Caco-2 (cell line): ENCODE measurements around the gene NPL. TPM values are rescaled to one million over a fixed set of nuclear protein-coding genes. Genes with fewer than 3 reads are reported as not detected.

Experiments used
- BruUV-seq: library from RNA; stranded (reverse); fragments of 400-500 nt; replicated peaks from 2 replicates; lab custom pipeline; 2021; lab: Mats Ljungman, UMichigan
- CTCF ChIA-PET: fragments of 300-600 bp; sonication (Branson Sonifier 250); formaldehyde crosslinking; loops from one replicate; lab custom pipeline; 2022; ENCODE audit warnings: antibody characterized with exemption; lab: Charles Lee
- POLR2A ChIA-PET: fragments of 300-600 bp; sonication (Branson Sonifier 250); formaldehyde crosslinking; loops from one replicate; lab custom pipeline; 2022; ENCODE audit warnings: antibody characterized with exemption; lab: Charles Lee
- DNase-seq, 2 experiments: peaks; one replicate each; pipeline versions ENCODE4 v3.0.0 to v3.0.0-alpha.2; 2020 to 2022
- H3K27me3 ChIP-seq: replicated peaks from 2 replicates; pipeline ENCODE4 v1.6.0; 2011; ENCODE audit warnings: low read length; ENCODE audit not compliant: control insufficient read depth, insufficient read depth
- H3K36me3 ChIP-seq: 2 replicates; pipeline ENCODE4 v1.5.1; 2011; ENCODE audit warnings: low read length; ENCODE audit not compliant: control insufficient read depth, insufficient read depth
- H3K4me1 ChIP-seq: fragments of 250-450 bp; sonication (Bioruptor Pico); 2 replicates; pipeline ENCODE4 v1.5.1; 2020; ENCODE audit warnings: mild to moderate bottlenecking
- H3K4me3 ChIP-seq: 2 replicates; pipeline ENCODE4 v1.5.1; 2011; ENCODE audit warnings: low read depth, mild to moderate bottlenecking, control low read depth, low read length
- H3K9me3 ChIP-seq: fragments of 250-450 bp; sonication (Bioruptor Pico); 2 replicates; pipeline ENCODE4 v1.5.1; 2020; ENCODE audit warnings: mild to moderate bottlenecking, moderate library complexity
- H3K27ac Mint-ChIP-seq: one replicate; pipeline ENCODE4 v1.8.0; 2022; ENCODE audit warnings: mixed read lengths; ENCODE audit not compliant: unreplicated experiment
- H3K27me3 Mint-ChIP-seq: one replicate; pipeline ENCODE4 v1.8.0; 2022; ENCODE audit warnings: mixed read lengths; ENCODE audit not compliant: insufficient read depth, unreplicated experiment
- H3K36me3 Mint-ChIP-seq: one replicate; pipeline ENCODE4 v1.8.0; 2022; ENCODE audit warnings: mild to moderate bottlenecking, mixed read lengths; ENCODE audit not compliant: insufficient read depth, unreplicated experiment
- H3K4me1 Mint-ChIP-seq: one replicate; pipeline ENCODE4 v1.8.0; 2022; ENCODE audit warnings: low read depth, mixed read lengths; ENCODE audit not compliant: unreplicated experiment
- H3K4me3 Mint-ChIP-seq: one replicate; pipeline ENCODE4 v1.8.0; 2022; ENCODE audit warnings: mild to moderate bottlenecking, moderate library complexity, mixed read lengths; ENCODE audit not compliant: unreplicated experiment
- H3K9me3 Mint-ChIP-seq: one replicate; pipeline ENCODE4 v1.8.0; 2022; ENCODE audit warnings: mixed read lengths; ENCODE audit not compliant: unreplicated experiment
- CTCF ChIP-seq, 2 experiments: fragments of 200-600 bp in 1 of 2; IDR thresholded peaks; 1 replicate in 1 of 2; 2 replicates in 1 of 2; pipeline versions ENCODE4 v1.5.1 to v1.8.0; 2011 to 2022; ENCODE audit warnings: antibody characterized with exemption in 1 of 2, control low read depth in 1 of 2, inconsistent platforms in 1 of 2, low read depth in 1 of 2, low read length in 1 of 2, mild to moderate bottlenecking in 1 of 2, moderate library complexity in 1 of 2; ENCODE audit not compliant: insufficient read depth in 1 of 2, severe bottlenecking in 1 of 2, unreplicated experiment in 1 of 2
- intact Hi-C: fragments of 100-400 bp; cut with micrococcal nuclease; formaldehyde crosslinking; loops from one replicate; pipeline ENCODE4 v1.10.0; 2022; ENCODE audit not compliant: unreplicated experiment
- total RNA-seq: library from RNA; stranded (reverse); gene quantifications from 2 replicates; pipeline ENCODE4 v1.2.3, GENCODE V29; 2022

NPL gene
- total RNA-seq, 1 experiment from 2014 or later, result 4.8 TPM

- Histone ChIP-seq H3K27me3 (no peaks in the 10 kb centered on the region; the same call in 1 of the 2 replicates), H3K4me3 (no peak overlapping the region), H3K9me3 (no peaks in the 10 kb centered on the region), H3K4me1 (0 out of 2 replicates have a peak, but pooled peaks cover 2% of the 10 kb centered on the region), H3K36me3 (no peaks in the 10 kb centered on the region)
- BruUV-seq, result no TSS peak
- intact Hi-C loops, result no loop called here
- POLR2A ChIA-PET, result no interaction called here
- H3K27me3 Mint-ChIP-seq, result peaks cover 7% of the 10 kb centered on the region
- no peak for TF ChIP-seq CTCF (IDR thresholded peaks at IDR 0.05; ENCODE audit: insufficient read depth in 1 of 2, low read depth in 1 of 2, low read length in 1 of 2, severe bottlenecking in 1 of 2, unreplicated experiment in 1 of 2)
- H3K27ac Mint-ChIP-seq, result no peak overlapping the region
- no peaks in the 10 kb centered on the region for H3K9me3 Mint-ChIP-seq
- H3K4me1 Mint-ChIP-seq, result peaks cover 11% of the 10 kb centered on the region
- no peak for DNase-seq
- no peak overlapping the region for H3K4me3 Mint-ChIP-seq
- peaks cover 10% of the 10 kb centered on the region for H3K36me3 Mint-ChIP-seq
- CTCF ChIA-PET, result interaction anchor here (0.8 to 8.6 kb wide), 11 partner anchors 68 to 301 kb away, joined by 3 to 265 read pairs (median 4); partner anchors contain the start of genes RGS16 and RNASEL
Observed at GRCh38 chr1:182785181-182785580, 4.4 kb upstream of the NPL start.

DNA sequence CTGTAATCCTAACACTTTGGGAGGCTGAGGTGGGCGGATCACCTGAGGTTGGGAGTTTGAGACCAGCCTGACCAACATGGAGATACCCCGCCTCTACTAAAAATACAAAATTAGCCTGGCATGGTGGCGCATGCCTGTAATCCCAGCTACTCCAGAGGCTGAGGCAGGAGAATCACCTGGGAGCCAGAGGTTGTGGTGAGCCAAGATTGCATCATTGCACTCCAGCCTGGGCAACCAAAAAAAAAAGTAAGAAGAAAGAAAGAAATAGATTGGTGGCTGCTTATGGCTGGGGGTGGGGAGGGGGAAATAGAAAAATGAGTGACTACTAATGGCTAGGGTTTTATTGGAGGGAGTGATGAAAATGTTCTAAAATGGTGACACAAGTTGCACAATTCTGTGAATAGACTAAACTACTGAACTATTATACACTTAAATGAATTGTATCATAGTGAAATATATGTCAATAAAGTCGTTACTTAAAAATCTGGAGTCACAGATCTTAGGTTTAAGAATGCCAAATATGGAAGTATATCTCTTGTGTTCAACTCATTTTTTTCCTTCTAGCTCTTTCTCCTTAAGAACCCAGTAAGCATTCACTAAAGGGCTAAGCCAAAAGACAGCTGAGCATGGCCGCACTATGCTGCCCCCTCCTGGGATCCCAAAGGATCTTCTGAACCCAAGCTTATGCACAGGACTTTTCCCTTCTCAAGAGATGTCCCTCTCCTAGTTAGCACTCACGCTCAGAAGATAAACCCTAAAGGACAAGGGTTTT is 3.2 kb upstream of the NPL start:
- no peak overlapping the region for H3K4me3 Mint-ChIP-seq
- Histone ChIP-seq H3K9me3 (no peaks in the 10 kb centered on the region), H3K4me3 (no peak overlapping the region), H3K4me1 (0 out of 2 replicates have a peak, but pooled peaks cover 4% of the 10 kb centered on the region), H3K36me3 (no peaks in the 10 kb centered on the region), H3K27me3 (no peaks in the 10 kb centered on the region; the same call in 1 of the 2 replicates)
- H3K4me1 Mint-ChIP-seq, result peaks cover 11% of the 10 kb centered on the region
- TF ChIP-seq CTCF (IDR thresholded peaks at IDR 0.05; ENCODE audit: insufficient read depth in 1 of 2, low read depth in 1 of 2, low read length in 1 of 2, severe bottlenecking in 1 of 2, unreplicated experiment in 1 of 2), result peak; percentile 68 to 71
- ChIA-PET CTCF (interaction anchor here (0.5 to 8.6 kb wide), 9 partner anchors 13 to 631 kb away, joined by 3 to 265 read pairs (median 3); partner anchors contain the start of gene RNASEL), POLR2A (no interaction called here)
- H3K36me3 Mint-ChIP-seq, result peaks cover 10% of the 10 kb centered on the region
- no peak overlapping the region for H3K27ac Mint-ChIP-seq
- peak; percentile 53 to 71 for DNase-seq
- BruUV-seq, result no TSS peak
- peaks cover 7% of the 10 kb centered on the region for H3K27me3 Mint-ChIP-seq
- intact Hi-C loops, result no loop called here
- H3K9me3 Mint-ChIP-seq, result no peaks in the 10 kb centered on the region

GRCh38 chr1:182786995-182787324 is 2.6 kb upstream of the NPL start:
- intact Hi-C loops, result no loop called here
- H3K4me1 ChIP-seq, result 0 out of 2 replicates have a peak, but pooled peaks cover 4% of the 10 kb centered on the region
- peaks cover 10% of the 10 kb centered on the region for H3K36me3 Mint-ChIP-seq
- peaks cover 7% of the 10 kb centered on the region for H3K27me3 Mint-ChIP-seq
- ChIA-PET POLR2A (no interaction called here), CTCF (interaction anchor here (0.6 to 8.6 kb wide), 6 partner anchors 47 to 303 kb away, joined by 3 to 265 read pairs (median 4); no protein-coding TSS in a partner anchor)
- no peak overlapping the region for H3K4me3 ChIP-seq
- no peak for TF ChIP-seq CTCF (IDR thresholded peaks at IDR 0.05; ENCODE audit: insufficient read depth in 1 of 2, low read depth in 1 of 2, low read length in 1 of 2, severe bottlenecking in 1 of 2, unreplicated experiment in 1 of 2)
- no peaks in the 10 kb centered on the region for H3K9me3 ChIP-seq
- no peaks in the 10 kb centered on the region; the same call in 1 of the 2 replicates for H3K27me3 ChIP-seq
- no peak overlapping the region for H3K27ac Mint-ChIP-seq
- no peaks in the 10 kb centered on the region for H3K9me3 Mint-ChIP-seq
- BruUV-seq, result no TSS peak
- H3K36me3 ChIP-seq, result no peaks in the 10 kb centered on the region
- no peak overlapping the region for H3K4me3 Mint-ChIP-seq
- peaks cover 8% of the 10 kb centered on the region for H3K4me1 Mint-ChIP-seq
- DNase-seq, result no peak
